ENCODE results near the gene PDZD4. TPM values are rescaled to one million over a fixed set of nuclear protein-coding genes. Genes with fewer than 3 reads are reported as not detected.

The PDZD4 gene
- total RNA-seq, 2 donors from 2014 or later: 1.2 to 2.5 TPM

DNA sequence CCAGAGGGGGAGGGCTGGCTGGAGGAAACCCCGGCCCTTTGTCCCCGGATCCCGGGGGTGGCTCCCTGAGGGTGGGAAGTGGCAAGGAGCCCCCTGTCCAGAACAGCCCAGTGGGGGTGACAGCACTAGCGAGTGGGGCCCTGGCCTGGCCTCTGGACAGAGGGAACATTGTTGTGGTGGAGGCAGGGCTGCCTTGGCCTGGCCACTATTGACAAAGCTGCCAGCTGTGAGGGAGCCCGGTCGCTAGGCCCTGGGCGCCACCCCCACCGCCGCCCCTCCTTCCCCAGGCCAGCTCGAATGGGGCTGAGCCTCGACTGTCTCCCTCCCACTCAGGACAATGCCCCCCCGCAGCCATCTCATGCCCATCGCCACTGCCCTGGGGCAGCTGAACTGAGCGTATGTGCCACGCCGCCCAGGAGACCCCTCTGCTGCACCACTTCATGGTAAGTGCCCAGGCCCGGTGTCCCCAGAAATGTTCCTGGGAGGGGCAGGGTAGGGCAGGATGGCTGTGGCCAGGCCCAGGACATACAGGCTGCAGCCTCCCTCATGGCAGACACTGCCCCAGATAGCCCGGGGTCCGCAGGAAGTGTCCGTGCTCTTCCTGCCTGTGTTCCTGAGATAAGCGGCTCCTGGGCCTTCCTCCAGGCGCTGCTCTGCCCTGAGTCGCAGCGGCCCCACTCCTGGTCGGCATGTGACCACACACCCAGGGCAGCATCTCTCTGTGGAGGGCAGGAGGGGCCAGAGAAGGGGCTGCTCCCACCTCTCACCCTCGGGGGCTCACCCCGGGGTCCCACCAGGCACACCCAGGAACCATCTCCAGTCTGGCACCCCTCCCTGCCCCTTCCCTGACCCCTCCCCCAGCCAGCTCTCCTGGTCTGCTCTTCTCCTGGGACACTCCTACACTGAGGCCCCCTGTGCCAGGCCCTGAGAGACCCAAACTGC, 64.9 kb downstream of the PDZD4 start:
- Mint-ChIP-seq H3K27ac (no peak overlapping the region), H3K9me3 (no peaks in the 10 kb centered on the region), H3K36me3 (no peaks in the 10 kb centered on the region)
- no peak for DNase-seq (ENCODE audit: low spot score in 2 of 2)
- ATAC-seq: no peak

DNA sequence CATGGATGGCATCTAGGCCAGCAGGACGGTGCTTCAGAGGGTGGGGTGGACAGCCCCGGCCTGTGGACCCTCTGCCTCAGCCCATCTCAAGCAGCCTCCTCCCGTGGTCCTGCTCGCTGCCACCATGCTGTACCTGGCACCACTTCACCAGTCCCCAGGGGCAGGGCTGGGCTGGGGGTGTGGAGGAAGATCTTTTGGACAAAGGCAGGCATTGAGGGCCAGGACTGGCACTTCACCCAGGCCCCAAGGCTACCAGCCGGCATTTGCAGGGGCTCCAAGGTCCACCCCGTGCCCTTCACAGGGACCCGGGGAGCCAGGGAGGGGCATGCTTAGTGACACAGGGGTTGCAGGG, 65.6 kb downstream of the PDZD4 start:
- no peak overlapping the region for H3K27ac Mint-ChIP-seq
- no peaks in the 10 kb centered on the region for H3K36me3 Mint-ChIP-seq
- ATAC-seq: no peak

DNA sequence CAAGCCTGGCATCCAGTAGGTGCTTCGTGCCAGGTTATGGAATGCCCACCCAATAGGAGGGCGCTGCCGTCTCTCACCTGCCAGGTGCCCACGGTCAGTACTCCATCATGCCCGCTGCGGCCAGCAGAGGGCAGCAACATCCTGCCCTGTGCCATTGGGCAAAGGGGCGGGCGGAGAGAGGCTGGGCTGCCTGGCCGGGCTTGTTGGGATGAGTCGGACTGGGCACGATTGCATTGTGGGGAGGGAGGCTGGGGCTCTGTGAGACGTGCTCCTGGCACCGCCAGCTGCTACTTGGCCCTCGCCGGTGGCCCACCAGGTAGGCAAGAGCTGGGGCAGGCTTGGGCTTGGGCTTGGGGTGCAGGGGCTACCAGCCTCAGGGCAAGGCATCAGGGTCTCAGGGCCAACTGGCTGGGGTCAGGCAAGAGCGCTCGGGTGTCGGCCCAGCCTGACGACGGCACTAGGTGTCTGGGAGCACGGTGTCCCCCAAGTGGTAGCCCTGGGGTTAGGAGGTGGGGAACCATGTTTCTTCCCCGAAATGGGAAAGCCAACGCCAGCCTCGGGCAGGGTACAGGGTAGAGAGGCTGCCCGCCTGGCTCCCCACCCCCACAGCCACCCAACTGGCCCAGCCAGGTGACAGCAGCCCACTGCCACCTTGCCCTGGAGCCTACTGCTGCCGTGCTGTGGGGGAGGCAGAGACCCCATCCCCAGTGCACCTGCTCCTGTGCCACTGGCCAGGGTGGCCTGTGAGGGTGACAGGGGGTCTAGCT, 66.2 kb downstream of the PDZD4 start, which contains the start of gene PLXNB3:
TSS of gene PLXNB3 (plus strand) at position 261 of the 767 bp plus-strand sequence. CDS start 1,287 bp downstream, outside the sequence.
- Mint-ChIP-seq H3K9me3 (no peaks in the 10 kb centered on the region), H3K36me3 (no peaks in the 10 kb centered on the region), H3K27ac (peak within 1 kb of the TSS in 1 of 2 donors; percentile 63)
- ATAC-seq (peak; percentile 86 to 90), DNase-seq (ENCODE audit: low spot score in 2 of 2) (peak; percentile 64 to 81)

More for the DNA sequence above, 65.6 kb downstream of the PDZD4 start:
- no peaks in the 10 kb centered on the region for H3K9me3 Mint-ChIP-seq
- DNase-seq (ENCODE audit: low spot score in 2 of 2): no peak

DNA sequence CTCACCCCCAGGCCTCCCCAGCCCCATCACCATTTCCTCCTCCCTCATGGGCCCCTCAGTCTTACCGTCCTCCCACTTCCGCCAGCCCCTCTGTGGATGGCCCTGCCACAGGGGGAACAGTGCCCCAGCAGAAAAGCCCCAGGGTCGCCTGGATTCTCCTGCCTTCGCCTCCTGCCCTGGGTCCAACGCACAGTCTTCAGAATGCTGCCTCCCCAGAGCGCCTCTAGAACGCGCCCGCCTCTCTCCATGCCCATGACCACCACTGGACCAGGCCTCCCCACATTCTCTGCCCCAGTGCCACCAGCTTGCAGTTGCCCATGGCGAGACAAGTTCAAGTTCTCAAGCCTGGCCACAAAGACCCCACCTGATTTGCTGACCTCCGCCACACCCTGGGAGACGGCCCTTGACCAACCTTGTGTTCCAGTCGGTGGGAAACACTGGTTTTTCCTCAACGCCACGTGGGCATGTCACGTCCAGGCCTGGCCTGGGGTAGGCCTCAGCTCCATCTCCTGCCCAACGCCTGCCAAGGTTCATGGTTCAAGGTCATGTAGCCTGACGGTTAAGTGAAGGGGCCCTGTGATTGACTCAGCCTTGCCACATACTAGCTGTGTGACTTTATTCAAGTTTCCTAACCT, 66.9 kb downstream of the PDZD4 start:
- peak overlapping the region in 1 of 2 donors; percentile 63 for H3K27ac Mint-ChIP-seq
- ATAC-seq (no peak), DNase-seq (ENCODE audit: low spot score in 2 of 2) (no peak)
- H3K9me3 Mint-ChIP-seq: no peaks in the 10 kb centered on the region
- no peaks in the 10 kb centered on the region for H3K36me3 Mint-ChIP-seq

DNA sequence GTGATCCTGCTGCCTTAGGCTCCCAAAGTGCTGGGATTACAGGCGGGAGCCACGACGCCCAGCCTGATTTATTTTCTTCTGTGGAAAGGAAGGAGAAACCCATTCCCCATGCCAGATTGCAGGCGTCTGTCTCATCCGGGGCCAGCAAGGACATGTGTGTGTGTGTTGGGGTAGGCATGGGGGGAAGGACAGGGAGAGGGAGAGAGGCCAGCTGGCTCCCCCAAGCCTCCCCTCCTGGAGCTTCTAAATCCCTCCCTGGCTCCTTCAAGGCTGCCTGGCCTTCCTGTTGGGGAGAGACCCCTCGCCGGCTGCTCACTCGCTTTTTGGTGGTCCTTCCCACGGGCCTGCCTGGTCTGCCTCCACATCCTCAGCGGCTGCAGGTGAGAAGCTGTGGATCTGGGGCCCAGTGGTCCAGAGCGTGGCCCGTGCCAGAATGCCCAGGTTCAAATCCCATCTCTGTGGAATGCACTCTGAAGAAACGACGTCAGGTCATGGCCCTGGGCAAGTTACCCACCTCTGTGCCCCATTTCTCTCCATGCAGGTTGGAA, 67.6 kb downstream of the PDZD4 start:
- H3K27ac Mint-ChIP-seq: no peak overlapping the region
- ATAC-seq (no peak), DNase-seq (ENCODE audit: low spot score in 2 of 2) (no peak)

DNA sequence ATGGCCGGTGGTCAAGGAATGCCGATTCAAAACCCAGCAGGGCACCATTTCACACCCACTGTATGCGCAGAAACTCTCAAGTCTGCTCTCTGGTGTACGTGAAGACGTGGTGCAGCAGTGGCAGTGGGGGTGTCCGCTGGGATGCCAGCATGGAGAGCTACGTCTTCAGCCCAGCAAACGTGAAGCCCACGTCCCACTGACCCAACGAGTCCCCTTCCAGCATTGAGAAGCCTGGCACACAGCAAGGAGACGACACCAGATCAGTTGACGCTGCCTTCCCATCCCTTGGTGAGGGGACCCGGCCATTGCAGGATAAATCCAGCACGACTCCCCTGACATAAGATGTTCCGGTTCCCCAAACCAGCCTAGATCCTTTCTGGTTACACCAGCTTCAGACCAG, 68.5 kb downstream of the PDZD4 start:
- H3K27ac Mint-ChIP-seq: no peak overlapping the region
- no peaks in the 10 kb centered on the region for H3K9me3 Mint-ChIP-seq
- no peak for ATAC-seq
- DNase-seq (ENCODE audit: low spot score in 2 of 2): no peak
- H3K36me3 Mint-ChIP-seq: no peaks in the 10 kb centered on the region

More for the DNA sequence above, 67.6 kb downstream of the PDZD4 start:
- Mint-ChIP-seq H3K36me3 (no peaks in the 10 kb centered on the region), H3K9me3 (no peaks in the 10 kb centered on the region)

DNA sequence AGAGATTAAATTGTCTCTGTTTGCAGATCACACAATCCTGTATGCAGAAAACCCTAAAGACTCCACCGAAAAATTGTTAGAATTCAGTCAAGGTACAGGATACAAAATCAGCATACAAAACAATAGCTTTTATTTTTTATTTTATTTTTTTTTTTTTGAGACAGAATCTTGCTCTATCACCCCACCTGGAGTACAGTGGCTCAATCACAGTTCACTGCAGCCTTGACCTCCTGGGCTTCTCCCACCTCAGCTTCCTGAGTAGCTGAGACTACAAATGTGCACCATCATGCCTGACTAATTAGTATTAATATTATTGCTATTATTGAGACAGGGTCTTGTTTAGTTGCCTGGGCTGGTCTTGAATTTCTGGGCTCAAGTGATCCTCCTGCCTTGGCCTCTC, 75.2 kb downstream of the PDZD4 start:
- no peaks in the 10 kb centered on the region for H3K9me3 Mint-ChIP-seq
- DNase-seq (ENCODE audit: low spot score in 2 of 2): no peak
- no peaks in the 10 kb centered on the region for H3K36me3 Mint-ChIP-seq
- H3K27ac Mint-ChIP-seq: no peak overlapping the region
- ATAC-seq: no peak

Other genes with a start within 250 kb of the PDZD4 start
- 10 to 100 TPM; 13.0 to 14.0 TPM for gene CCNQ, start 231.4 kb downstream of the PDZD4 start, total RNA-seq
- under 1 TPM in 1 of 2 donors, not detected in 1; 0.91 TPM for gene DUSP9, start 183.3 kb downstream of the PDZD4 start, total RNA-seq
- 1 to 10 TPM; 1.0 to 2.9 TPM for gene PNCK, start 156.7 kb downstream of the PDZD4 start, total RNA-seq
- gene SLC6A8, start 142.6 kb downstream of the PDZD4 start, total RNA-seq: 1 to 10 TPM in 1 of 2 donors, under 1 TPM in 1; 0.16 to 2.2 TPM
- gene BCAP31, start 106.2 kb downstream of the PDZD4 start, total RNA-seq: 10 to 100 TPM; 67.4 to 92.7 TPM
- gene ABCD1, start 105.7 kb downstream of the PDZD4 start, total RNA-seq: 1 to 10 TPM; 5.6 to 6.7 TPM
- gene PLXNB3, start 66.3 kb downstream of the PDZD4 start, total RNA-seq: 1 to 10 TPM; 1.5 to 3.2 TPM
- gene SRPK3, start 49.5 kb downstream of the PDZD4 start, total RNA-seq: not detected
- 10 to 100 TPM; 60.8 to 81.7 TPM for gene IDH3G, start 36.2 kb downstream of the PDZD4 start, total RNA-seq
- gene SSR4, start 35.9 kb downstream of the PDZD4 start, total RNA-seq: 100 to 1,000 TPM; 142 to 156 TPM
- gene L1CAM, start 55.6 kb upstream of the PDZD4 start, total RNA-seq: 1 to 10 TPM; 1.1 to 1.8 TPM
- gene AVPR2, start 74.1 kb upstream of the PDZD4 start, total RNA-seq: not detected
- gene ARHGAP4, start 95.7 kb upstream of the PDZD4 start, total RNA-seq: 100 to 1,000 TPM in 1 of 2 donors, 10 to 100 TPM in 1; 90.0 to 138 TPM
- gene NAA10, start 104.5 kb upstream of the PDZD4 start, total RNA-seq: 100 to 1,000 TPM in 1 of 2 donors, 10 to 100 TPM in 1; 97.9 to 129 TPM
- 10 to 100 TPM; 14.8 to 16.1 TPM for gene RENBP, start 114.1 kb upstream of the PDZD4 start, total RNA-seq
- gene HCFC1, start 141.3 kb upstream of the PDZD4 start, total RNA-seq: 100 to 1,000 TPM in 1 of 2 donors, 10 to 100 TPM in 1; 95.9 to 102 TPM
- gene TMEM187, start 142.2 kb upstream of the PDZD4 start, total RNA-seq: 1 to 10 TPM; 5.1 to 6.4 TPM
- gene IRAK1, start 189.4 kb upstream of the PDZD4 start, total RNA-seq: 100 to 1,000 TPM; 104 to 123 TPM